ENCODE measurements around the gene PPP2R5C. TPM values are rescaled to one million over a fixed set of nuclear protein-coding genes. Genes with fewer than 3 reads are reported as not detected.

PPP2R5C gene
- total and polyA plus RNA-seq, 2 of the 8 experiments (the other 6 are each of a cell fraction or from before 2014, with no cell fraction given) = 49.6 to 95.9 TPM

- Histone ChIP-seq H3K4me1 (replicated peaks in 1 of 4; ENCODE audit: control insufficient read depth in 3 of 4, insufficient read depth in 4 of 4, low read length in 3 of 4) (no peaks in the 10 kb centered on the region), H4K91ac (replicated peaks; ENCODE audit: insufficient read length, low read length) (no peak overlapping the region), H2BK20ac (ENCODE audit: low read length) (no peak overlapping the region), H3K4me2 (ENCODE audit: insufficient read depth in 1 of 2, low read depth in 2 of 2, low read length in 2 of 2) (no peak overlapping the region), H3K79me2 (ENCODE audit: control insufficient read depth in 1 of 2, insufficient read depth in 2 of 2, low read length in 2 of 2) (peaks cover 0 to 66% of the 10 kb centered on the region in 2 experiments; a peak in 2 of 4 replicates), H3K4ac (replicated peaks; ENCODE audit: insufficient read length, low read depth, low read length) (no peak overlapping the region), H3K4me3 (ENCODE audit: extremely low read depth in 1 of 4, insufficient read depth in 2 of 4, low read depth in 3 of 4, low read length in 4 of 4) (no peak overlapping the region), H4K20me1 (replicated peaks in 1 of 2; ENCODE audit: control insufficient read depth in 1 of 2, insufficient read depth in 2 of 2, low read length in 2 of 2) (peaks cover 8 to 10% of the 10 kb centered on the region in 2 experiments), H3K23me2 (ENCODE audit: low read depth, low read length) (no peaks in the 10 kb centered on the region; the same call in 1 of the 2 replicates), H3K27me3 (replicated peaks in 1 of 4; ENCODE audit: control insufficient read depth in 3 of 4, extremely low read depth in 1 of 4, insufficient read depth in 3 of 4, low read length in 3 of 4) (no peaks in the 10 kb centered on the region), H2BK12ac (ENCODE audit: low read depth, low read length) (no peak overlapping the region), H2AFZ (ENCODE audit: low read length) (no peak overlapping the region), H4K8ac (ENCODE audit: extremely low read depth, insufficient read depth, low read length) (no peak overlapping the region), H3K9ac (replicated peaks in 1 of 4; ENCODE audit: extremely low read depth in 1 of 4, low read depth in 3 of 4, low read length in 3 of 4) (no peak overlapping the region; a peak in 1 of 7 replicates), H3K14ac (ENCODE audit: insufficient read length) (no peak overlapping the region), H3K79me1 (ENCODE audit: low read depth, low read length) (peaks cover 12% of the 10 kb centered on the region; the same call in 1 of the 2 replicates), H2BK120ac (replicated peaks; ENCODE audit: low read depth, low read length) (no peak overlapping the region), H3K18ac (ENCODE audit: extremely low read depth, low read length) (no peak overlapping the region), H3K9me3 (ENCODE audit: insufficient read depth in 2 of 2, low read depth in 1 of 2, low read length in 1 of 2) (0 out of 4 replicates have a peak, but pooled peaks cover 0 to 2% of the 10 kb centered on the region in 2 experiments), H3K23ac (ENCODE audit: insufficient read length) (no peak overlapping the region), H2BK5ac (ENCODE audit: low read depth, low read length) (no peak overlapping the region), H3K36me3 (ENCODE audit: control insufficient read depth in 2 of 4, insufficient read depth in 4 of 4, low read length in 3 of 4) (peaks cover 0 to 3% (median 0%) of the 10 kb centered on the region in 4 experiments; a peak in 2 of 8 replicates), H4K5ac (ENCODE audit: insufficient read length, low read depth, low read length) (no peak overlapping the region), H3K56ac (replicated peaks; ENCODE audit: insufficient read length, low read depth, low read length) (no peak overlapping the region), H3K27ac (ENCODE audit: low read depth, low read length) (no peak overlapping the region), H2BK15ac (ENCODE audit: low read length) (no peak overlapping the region), H2AK5ac (ENCODE audit: low read depth, low read length) (no peak overlapping the region)
- POLR2A ChIA-PET (ENCODE audit: partially characterized antibody) = interaction anchor here (1.1 to 1.2 kb wide), 4 partner anchors 9 to 14 kb away, joined by 3 to 4 read pairs (median 3); no protein-coding TSS in a partner anchor
- DNase-seq (ENCODE audit: low read depth in 1 of 2, low spot score in 2 of 2) (no peak), FAIRE-seq (no peak)
- 90% methylated on average over 12 of the region's 12 CpGs; no CpG with 5 or more reads in 1 of the 2 experiments for WGBS, 2 experiments (ENCODE audit: extremely low coverage in 1 of 2, insufficient coverage in 1 of 2, insufficient read length in 1 of 2, insufficient replicate concordance in 2 of 2, low coverage in 1 of 2, low lambda C conversion rate in 2 of 2, missing lambda C conversion rate in 1 of 2)
- CTCF ChIA-PET (ENCODE audit: partially characterized antibody) = interaction anchor here (0.6 to 1.7 kb wide), 4 partner anchors 9 to 99 kb away, joined by 3 to 7 read pairs (median 4); no protein-coding TSS in a partner anchor
- TF ChIP-seq SAP30 (IDR thresholded peaks at IDR 0.05; ENCODE audit: insufficient read depth, insufficient replicate concordance, low read length) (no peak), CEBPB (IDR thresholded peaks at IDR 0.05; ENCODE audit: low read depth, low read length) (no peak), NRF1 (IDR thresholded peaks at IDR 0.05; ENCODE audit: low read depth, low read length) (no peak), JUN (IDR thresholded peaks at IDR 0.05; ENCODE audit: low read depth, low read length) (no peak), EGR1 (IDR thresholded peaks at IDR 0.05; ENCODE audit: borderline replicate concordance, low read depth, low read length) (no peak), CREB1 (IDR thresholded peaks at IDR 0.05) (no peak), KDM4A (IDR thresholded peaks at IDR 0.05; ENCODE audit: low read depth, low read length, severe bottlenecking) (no peak), TAF7 (optimal IDR thresholded peaks at IDR 0.05; ENCODE audit: borderline replicate concordance, low read depth, low read length) (no peak), SP4 (IDR thresholded peaks at IDR 0.05; ENCODE audit: low read length) (no peak), EP300 (IDR thresholded peaks at IDR 0.05; ENCODE audit: borderline replicate concordance in 1 of 2, low read depth in 2 of 2, low read length in 2 of 2) (no peak), PHF8 (conservative IDR thresholded peaks at IDR 0.05; ENCODE audit: low read depth, low read length) (no peak), HDAC2 (IDR thresholded peaks at IDR 0.05; ENCODE audit: borderline replicate concordance in 1 of 2, low read depth in 2 of 2, low read length in 2 of 2) (no peak)
Observed at GRCh38 chr14:101823511-101824120, 62.1 kb downstream of the PPP2R5C start.
